Erythroblast (primary cell): Measurements from ENCODE around the gene KRTAP4-16.

Experiments
- GATA1 ChIP-seq: IDR thresholded peaks from 2 replicates; pipeline ENCODE4 v1.6.1; 2011; ENCODE audit warnings: low read depth, mild to moderate bottlenecking, control low read depth, low read length, moderate library complexity
- POLR2A ChIP-seq: IDR thresholded peaks from 2 replicates; pipeline ENCODE4 v1.6.1; 2011; ENCODE audit warnings: mild to moderate bottlenecking, low read length

GRCh38 chr17:41082626-41083025 lies 19.4 kb downstream of the KRTAP4-16 start:
- TF ChIP-seq POLR2A = no peak
- no peak for TF ChIP-seq GATA1
